AG09319 (cell line): Measurements from ENCODE around the gene MYO1E.

Experiments
- DNase-seq: peaks from one replicate; pipeline ENCODE4 v3.0.0-alpha.2; 2010; ENCODE audit warnings: low read depth; ENCODE audit errors: extremely low read depth
- CTCF ChIP-seq: IDR thresholded peaks from 2 replicates; pipeline ENCODE4 v1.5.1; 2011; ENCODE audit warnings: low read depth, mild to moderate bottlenecking, inconsistent platforms, low read length, moderate library complexity

The MYO1E gene

DNA sequence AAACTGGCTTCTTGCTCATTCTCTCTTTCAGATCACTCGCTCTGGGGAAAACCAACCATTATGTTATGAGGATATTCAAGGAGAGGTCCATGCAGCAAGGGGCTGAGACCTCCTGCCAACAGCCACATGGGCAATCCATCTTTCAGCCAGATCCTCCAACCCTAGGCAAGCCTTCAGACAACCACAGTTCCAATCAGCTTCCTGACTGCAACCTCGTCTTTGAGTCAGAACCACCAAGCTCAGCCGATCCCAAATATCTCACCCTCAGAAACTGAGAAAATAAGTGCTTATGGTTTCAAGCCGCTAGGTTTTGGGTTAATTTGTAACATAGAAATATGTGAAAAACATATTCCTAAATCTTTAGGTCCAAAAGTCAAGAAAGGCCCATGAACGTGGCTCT is 155.8 kb downstream of the MYO1E start:
- no peak for DNase-seq
- TF ChIP-seq CTCF = no peak

- no peak for TF ChIP-seq CTCF
- no peak for DNase-seq
Observed at GRCh38 chr15:59210186-59210585, 162.5 kb downstream of the MYO1E start.

GRCh38 chr15:59208613-59209249 is 163.9 kb downstream of the MYO1E start:
- no peak for DNase-seq
- TF ChIP-seq CTCF = no peak

DNA sequence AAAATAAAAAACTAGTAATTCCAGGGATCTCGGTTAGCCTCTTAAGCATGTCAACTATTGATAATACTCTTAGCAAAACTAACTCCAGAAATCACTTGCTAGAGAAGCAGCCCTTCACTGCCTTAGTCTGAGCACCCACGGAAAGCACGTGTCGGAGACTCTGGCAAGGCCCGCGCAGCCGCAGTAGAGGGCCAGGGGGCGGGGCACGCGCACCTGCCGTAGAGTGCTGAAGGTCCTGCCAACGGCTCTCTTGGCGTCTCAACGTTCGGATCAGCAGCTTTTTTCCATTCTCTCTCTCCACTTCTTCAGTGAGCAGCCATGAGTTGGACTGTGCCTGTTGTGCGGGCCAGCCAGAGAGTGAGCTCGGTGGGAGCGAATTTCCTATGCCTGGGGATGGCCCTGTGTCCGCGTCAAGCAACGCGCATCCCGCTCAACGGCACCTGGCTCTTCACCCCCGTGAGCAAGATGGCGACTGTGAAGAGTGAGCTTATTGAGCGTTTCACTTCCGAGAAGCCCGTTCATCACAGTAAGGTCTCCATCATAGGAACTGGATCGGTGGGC is 166.0 kb downstream of the MYO1E start, which contains the start of gene LDHAL6B:
LDHAL6B (plus strand) TSS at position 221 of the 561 bp plus-strand sequence; CDS start at position 319, 98 bp downstream.
- no peak for TF ChIP-seq CTCF
- DNase-seq = no peak

GRCh38 chr15:59205839-59206622 is 166.6 kb downstream of the MYO1E start:
- DNase-seq = no peak
- TF ChIP-seq CTCF = no peak

- DNase-seq = no peak
- no peak for TF ChIP-seq CTCF
Observed at GRCh38 chr15:59203657-59204056, 169.0 kb downstream of the MYO1E start.

DNA sequence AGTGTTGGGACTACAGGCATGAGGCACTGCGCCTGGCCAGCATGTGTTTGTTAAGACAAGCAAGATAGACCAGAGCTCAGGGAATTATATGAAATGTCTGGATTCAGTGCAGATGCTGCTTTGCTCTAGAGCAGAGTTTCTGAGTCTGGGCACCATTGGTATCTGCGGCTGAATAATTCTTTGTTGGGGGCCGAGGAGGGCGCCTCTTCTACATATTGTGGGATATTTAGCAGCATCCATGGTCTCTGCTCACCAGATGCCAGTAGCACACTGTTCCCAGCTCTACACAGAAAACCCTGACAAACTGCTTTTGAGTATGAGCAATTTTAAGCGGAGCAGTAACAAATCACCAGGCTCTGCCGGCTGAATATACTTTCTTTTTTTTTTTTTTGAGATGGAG is 169.7 kb downstream of the MYO1E start:
- DNase-seq = no peak
- TF ChIP-seq CTCF = no peak
